PC-3 (cell line): ENCODE results near the gene C5AR1.

ENCODE experiments used
- EZH2 ChIP-seq: fragments of 300-600 bp; sonication (generic); IDR thresholded peaks from one replicate; pipeline ENCODE4 v1.6.1; 2017; ENCODE audit warnings: antibody characterized with exemption, mild to moderate bottlenecking, low read length; ENCODE audit not compliant: unreplicated experiment
- TF ChIP-seq, protein P1 (sequence below): fragments of 300-600 bp; sonication (generic); conservative IDR thresholded peaks from 2 replicates; pipeline ENCODE4 v1.5.1; 2017; ENCODE audit warnings: antibody characterized with exemption, low read depth, mild to moderate bottlenecking, low read length

DNA sequence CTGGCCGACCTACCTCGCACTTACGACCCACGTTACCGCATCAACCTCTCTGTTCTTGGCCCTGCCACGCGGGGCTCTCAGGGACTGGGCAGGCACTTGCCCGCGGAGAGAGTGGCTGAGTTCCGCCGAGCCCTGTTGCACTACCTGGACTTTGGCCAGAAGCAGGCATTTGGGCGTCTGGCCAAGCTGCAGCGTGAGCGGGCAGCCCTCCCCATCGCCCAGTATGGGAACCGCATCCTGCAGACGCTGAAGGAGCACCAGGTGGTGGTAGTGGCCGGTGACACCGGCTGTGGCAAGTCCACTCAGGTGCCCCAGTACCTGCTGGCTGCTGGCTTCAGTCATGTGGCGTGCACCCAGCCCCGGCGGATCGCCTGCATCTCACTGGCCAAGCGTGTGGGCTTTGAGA lies 43.6 kb downstream of the C5AR1 start:
- TF ChIP-seq, protein P1, sequence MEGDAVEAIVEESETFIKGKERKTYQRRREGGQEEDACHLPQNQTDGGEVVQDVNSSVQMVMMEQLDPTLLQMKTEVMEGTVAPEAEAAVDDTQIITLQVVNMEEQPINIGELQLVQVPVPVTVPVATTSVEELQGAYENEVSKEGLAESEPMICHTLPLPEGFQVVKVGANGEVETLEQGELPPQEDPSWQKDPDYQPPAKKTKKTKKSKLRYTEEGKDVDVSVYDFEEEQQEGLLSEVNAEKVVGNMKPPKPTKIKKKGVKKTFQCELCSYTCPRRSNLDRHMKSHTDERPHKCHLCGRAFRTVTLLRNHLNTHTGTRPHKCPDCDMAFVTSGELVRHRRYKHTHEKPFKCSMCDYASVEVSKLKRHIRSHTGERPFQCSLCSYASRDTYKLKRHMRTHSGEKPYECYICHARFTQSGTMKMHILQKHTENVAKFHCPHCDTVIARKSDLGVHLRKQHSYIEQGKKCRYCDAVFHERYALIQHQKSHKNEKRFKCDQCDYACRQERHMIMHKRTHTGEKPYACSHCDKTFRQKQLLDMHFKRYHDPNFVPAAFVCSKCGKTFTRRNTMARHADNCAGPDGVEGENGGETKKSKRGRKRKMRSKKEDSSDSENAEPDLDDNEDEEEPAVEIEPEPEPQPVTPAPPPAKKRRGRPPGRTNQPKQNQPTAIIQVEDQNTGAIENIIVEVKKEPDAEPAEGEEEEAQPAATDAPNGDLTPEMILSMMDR = no peak
- no peak for TF ChIP-seq EZH2
